PFSK-1 (cell line): ENCODE data around the gene GADD45G.

ENCODE experiments used
- FOXP2 ChIP-seq: optimal IDR thresholded peaks from 2 replicates; pipeline ENCODE3; 2011; ENCODE audit warnings: borderline replicate concordance, control low read depth, inconsistent platforms; ENCODE audit not compliant: insufficient read depth; ENCODE audit errors: extremely low read length, extremely low read depth
- POLR2AphosphoS5 ChIP-seq: IDR thresholded peaks from 2 replicates; pipeline ENCODE4 v1.6.1; 2012; ENCODE audit warnings: low read depth, mild to moderate bottlenecking, control low read depth, low read length, moderate library complexity
- SIN3A ChIP-seq: IDR thresholded peaks from 2 replicates; pipeline ENCODE4 v1.6.1; 2012; ENCODE audit warnings: mild to moderate bottlenecking, low read length, moderate library complexity, borderline replicate concordance; ENCODE audit not compliant: insufficient read depth
- TAF1 ChIP-seq: IDR thresholded peaks from 2 replicates; pipeline ENCODE4 v1.6.1; 2012; ENCODE audit warnings: low read length, control low read depth, borderline replicate concordance; ENCODE audit not compliant: insufficient read depth
- TF ChIP-seq, protein P1 (sequence below), 2 experiments: IDR thresholded peaks; 2 replicates each; pipeline versions ENCODE4 v1.6.1 to v1.8.0; 2011 to 2012; ENCODE audit warnings: low read depth in 2 of 2, low read length in 2 of 2, control low read depth in 1 of 2, inconsistent platforms in 1 of 2, mild to moderate bottlenecking in 1 of 2, moderate library complexity in 1 of 2; ENCODE audit not compliant: insufficient read depth in 1 of 2

DNA sequence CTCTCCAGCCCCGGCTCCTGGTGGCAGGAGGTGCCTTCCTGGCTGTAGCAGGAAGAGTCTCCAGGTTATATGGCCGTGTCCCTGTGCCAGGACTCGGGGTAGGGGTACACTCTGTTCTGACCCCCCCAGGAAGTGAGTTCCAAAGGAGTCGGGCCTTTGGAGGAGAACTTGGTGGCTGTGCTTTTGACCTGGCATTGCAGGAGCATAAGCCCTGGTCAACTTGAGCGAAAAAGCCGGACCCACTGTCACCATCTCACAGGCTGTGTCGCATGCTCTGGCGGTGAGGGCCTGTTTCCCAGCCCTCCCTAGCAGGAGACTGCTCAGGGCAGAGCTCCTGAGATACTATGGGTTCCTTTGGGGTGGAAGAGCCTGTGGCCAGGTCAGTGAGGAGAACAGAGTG lies 36.0 kb downstream of the GADD45G start:
- no peak for TF ChIP-seq POLR2AphosphoS5
- TF ChIP-seq SIN3A, result no peak
- TF ChIP-seq, protein P1, sequence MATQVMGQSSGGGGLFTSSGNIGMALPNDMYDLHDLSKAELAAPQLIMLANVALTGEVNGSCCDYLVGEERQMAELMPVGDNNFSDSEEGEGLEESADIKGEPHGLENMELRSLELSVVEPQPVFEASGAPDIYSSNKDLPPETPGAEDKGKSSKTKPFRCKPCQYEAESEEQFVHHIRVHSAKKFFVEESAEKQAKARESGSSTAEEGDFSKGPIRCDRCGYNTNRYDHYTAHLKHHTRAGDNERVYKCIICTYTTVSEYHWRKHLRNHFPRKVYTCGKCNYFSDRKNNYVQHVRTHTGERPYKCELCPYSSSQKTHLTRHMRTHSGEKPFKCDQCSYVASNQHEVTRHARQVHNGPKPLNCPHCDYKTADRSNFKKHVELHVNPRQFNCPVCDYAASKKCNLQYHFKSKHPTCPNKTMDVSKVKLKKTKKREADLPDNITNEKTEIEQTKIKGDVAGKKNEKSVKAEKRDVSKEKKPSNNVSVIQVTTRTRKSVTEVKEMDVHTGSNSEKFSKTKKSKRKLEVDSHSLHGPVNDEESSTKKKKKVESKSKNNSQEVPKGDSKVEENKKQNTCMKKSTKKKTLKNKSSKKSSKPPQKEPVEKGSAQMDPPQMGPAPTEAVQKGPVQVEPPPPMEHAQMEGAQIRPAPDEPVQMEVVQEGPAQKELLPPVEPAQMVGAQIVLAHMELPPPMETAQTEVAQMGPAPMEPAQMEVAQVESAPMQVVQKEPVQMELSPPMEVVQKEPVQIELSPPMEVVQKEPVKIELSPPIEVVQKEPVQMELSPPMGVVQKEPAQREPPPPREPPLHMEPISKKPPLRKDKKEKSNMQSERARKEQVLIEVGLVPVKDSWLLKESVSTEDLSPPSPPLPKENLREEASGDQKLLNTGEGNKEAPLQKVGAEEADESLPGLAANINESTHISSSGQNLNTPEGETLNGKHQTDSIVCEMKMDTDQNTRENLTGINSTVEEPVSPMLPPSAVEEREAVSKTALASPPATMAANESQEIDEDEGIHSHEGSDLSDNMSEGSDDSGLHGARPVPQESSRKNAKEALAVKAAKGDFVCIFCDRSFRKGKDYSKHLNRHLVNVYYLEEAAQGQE (IDR thresholded peaks at IDR 0.05; ENCODE audit: insufficient read depth in 1 of 2, low read depth in 2 of 2, low read length in 2 of 2), result no peak
- no peak for TF ChIP-seq TAF1
- no peak for TF ChIP-seq FOXP2
